A172 (cell line): ENCODE measurements around the gene PIGBOS1. TPM values are rescaled to one million over a fixed set of nuclear protein-coding genes. Genes with fewer than 3 reads are reported as not detected.

ENCODE experiments used
- DNase-seq: peaks from one replicate; pipeline ENCODE4 v3.0.0-alpha.2; 2015; ENCODE audit warnings: low spot score
- total RNA-seq: library from RNA; depleted of rRNA; stranded (reverse); fragments of >200 nt; shearing (Covaris generic); gene quantifications from 2 replicates; pipeline ENCODE4 v1.2.3, GENCODE V29; 2014; rRNA removed

PIGBOS1 gene
- total RNA-seq, 1 experiment from 2014 or later: 26.6 TPM

DNA sequence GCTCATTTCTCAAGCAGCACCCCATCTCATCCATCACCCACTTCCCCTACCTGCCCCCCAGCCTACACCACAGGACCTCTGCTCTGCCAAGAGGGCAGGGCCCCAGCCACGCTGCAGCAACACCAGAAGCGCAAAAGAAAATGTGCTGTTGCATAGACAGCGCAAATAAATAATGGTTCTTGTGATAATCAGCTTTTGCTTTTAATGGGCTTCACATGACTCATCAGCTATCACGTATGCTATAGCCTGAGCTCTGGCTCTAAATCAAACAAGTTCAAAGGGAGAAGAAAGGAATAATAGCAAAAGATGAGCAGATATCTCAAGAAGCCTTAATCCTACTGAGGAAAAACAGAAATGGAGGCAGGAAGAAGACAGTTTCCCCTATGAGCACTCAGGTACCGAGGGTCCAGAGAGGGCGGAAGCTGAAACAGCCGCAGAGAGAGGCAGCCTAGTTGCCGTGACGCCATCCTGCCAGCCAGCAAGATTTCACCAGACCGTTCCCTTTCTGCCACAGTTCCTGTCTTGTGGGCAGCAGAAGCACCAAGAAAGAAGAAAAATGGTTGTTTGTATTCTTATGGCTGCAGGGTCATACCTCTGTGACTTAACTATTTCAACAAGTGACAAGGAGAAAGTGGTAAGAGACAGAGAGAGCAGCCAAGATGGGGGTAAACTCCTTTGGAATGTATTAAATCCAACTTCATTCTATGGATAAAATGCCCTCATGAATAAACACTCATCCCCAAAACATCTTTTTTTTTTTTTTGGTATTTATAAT lies 51.3 kb downstream of the PIGBOS1 start:
- peak; percentile 66 for DNase-seq

Other genes starting within 250 kb of the PIGBOS1 start
- gene RSL24D1, start 122.2 kb downstream of the PIGBOS1 start, total RNA-seq: 100.0 and 130 TPM in 2 replicates
- gene RAB27A, start 29.3 kb downstream of the PIGBOS1 start, total RNA-seq: 5.3 and 17.0 TPM in 2 replicates
- gene PIGB, start 99 bp upstream of the PIGBOS1 start, total RNA-seq: 15.1 and 18.2 TPM in 2 replicates
- 61.1 and 91.3 TPM in 2 replicates for gene CCPG1, start 89.2 kb upstream of the PIGBOS1 start, total RNA-seq
- gene PIERCE2, start 89.4 kb upstream of the PIGBOS1 start, total RNA-seq: 1.0 and 10.1 TPM in 2 replicates
- gene DNAAF4, start 189.1 kb upstream of the PIGBOS1 start, total RNA-seq: 12.7 and 17.1 TPM in 2 replicates